Spleen (tissue), 7 donors: Measurements from ENCODE around the gene SUMF1.

ENCODE experiments used
- CTCF ChIP-seq, 11 experiments: fragments of 200-600 bp in 7 of 11; fragments of 450-650 bp in 4 of 11; sonication (generic) in 4 of 11; IDR thresholded peaks in 8 of 11; conservative IDR thresholded peaks in 3 of 11; 1 replicate in 7 of 11; 2 replicates in 4 of 11; pipeline versions ENCODE4 v1.4.0 to v1.8.0; 2016 to 2021; ENCODE audit warnings: antibody characterized with exemption in 11 of 11, inconsistent platforms in 4 of 11, mild to moderate bottlenecking in 1 of 11
- POLR2A ChIP-seq, 3 donors: fragments of 450-650 bp; IDR thresholded peaks; one replicate each; pipeline ENCODE4 v1.5.1; 2017; ENCODE audit warnings: antibody characterized with exemption in 3 of 3, mild to moderate bottlenecking in 1 of 3
- POLR2AphosphoS5 ChIP-seq, 3 donors: sonication (generic); formaldehyde crosslinking; IDR thresholded peaks; one replicate each; pipeline ENCODE4 v1.5.1; 2017; ENCODE audit warnings: antibody characterized with exemption in 3 of 3
- donor health status: DM: no; HTN: no; CAD: no; lungs with moderate emphysema.
- donor health status: DM: no; HTN: no; CAD: no.
- donor health status: DM: no; HTN: no; CAD: no.

GRCh38 chr3:4466741-4467521 is at the start of gene SUMF1:
- TF ChIP-seq POLR2AphosphoS5 (IDR thresholded peaks at IDR 0.05) (peak; percentile 91 to 93 (median 92)), CTCF (IDR thresholded peaks at IDR 0.05 in 8 of 11, conservative IDR thresholded peaks at IDR 0.05 in 3 of 11) (no peak), POLR2A (IDR thresholded peaks at IDR 0.05) (no peak)
